ENCODE results near the gene GNA12.

DNA sequence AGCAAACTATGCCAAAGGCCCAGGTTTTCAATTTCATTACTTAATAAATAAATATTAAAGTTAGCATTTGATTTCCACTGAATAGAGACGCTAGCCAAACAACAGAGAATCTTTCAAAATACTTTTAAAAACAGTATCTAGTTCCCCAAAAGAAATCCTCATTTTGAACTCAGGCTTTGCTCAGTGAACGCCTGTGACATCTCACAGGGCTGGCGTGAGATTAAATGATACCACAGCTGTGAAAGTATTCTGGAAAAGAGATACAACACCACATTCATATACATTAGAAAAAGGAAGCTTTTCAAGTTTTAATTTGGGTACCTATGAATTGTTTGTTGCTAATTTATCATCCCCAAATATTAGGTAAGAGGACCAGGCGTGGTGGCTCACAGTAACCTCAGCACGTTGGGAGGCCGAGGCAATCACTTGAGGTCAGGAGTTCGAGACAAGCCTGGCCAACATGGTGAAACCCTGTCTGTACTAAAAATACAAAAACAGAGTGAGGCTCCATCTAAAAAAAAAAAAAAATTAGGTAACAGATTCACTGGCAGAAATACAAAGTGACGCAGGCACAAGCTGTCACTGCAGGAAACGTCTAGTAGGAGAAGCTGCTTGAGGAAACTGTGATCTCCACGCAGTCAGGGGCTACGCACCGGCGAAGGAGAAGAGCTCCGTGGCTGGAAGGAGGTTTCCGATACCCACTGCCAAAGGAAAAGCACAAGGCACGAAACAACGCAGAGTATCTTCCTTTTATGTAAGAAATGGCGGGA lies 106.2 kb downstream of the GNA12 start:
- TF ChIP-seq POLR2AphosphoS5 (IDR thresholded peaks at IDR 0.05; ENCODE audit: borderline replicate concordance, low read depth, low read length) = no peak
- no peak for TF ChIP-seq EZH2 (IDR thresholded peaks at IDR 0.05)

Data from SK-N-MC (cell line).